Uterus (tissue), 4 donors: ENCODE data around the gene TMTC3. TPM values are rescaled to one million over a fixed set of nuclear protein-coding genes. Genes with fewer than 3 reads are reported as not detected.

ENCODE experiments used
- DNase-seq, 2 donors: peaks; one replicate each; pipeline ENCODE4 v3.0.0-alpha.2; 2019 to 2020
- H3K27ac ChIP-seq, 2 donors: fragments of 200-600 bp; sonication (generic); 1 replicate in 1 of 2; 2 replicates in 1 of 2; pipeline ENCODE4 v1.5.1; 2016 to 2018
- H3K27me3 ChIP-seq, 2 donors: fragments of 200-600 bp; sonication (generic); one replicate each; pipeline ENCODE4 v1.5.1; 2018 to 2019; ENCODE audit warnings: control low read depth in 1 of 2
- H3K36me3 ChIP-seq, 2 donors: fragments of 200-600 bp; sonication (generic); one replicate each; pipeline ENCODE4 v1.5.1; 2019; ENCODE audit warnings: control low read depth in 1 of 2
- H3K4me1 ChIP-seq, 2 donors: fragments of 200-600 bp; sonication (generic); one replicate each; pipeline ENCODE4 v1.5.1; 2018 to 2019; ENCODE audit warnings: control low read depth in 1 of 2
- H3K4me3 ChIP-seq, 2 donors: fragments of 200-600 bp; sonication (generic); 1 replicate in 1 of 2; 2 replicates in 1 of 2; pipeline ENCODE4 v1.5.1; 2018 to 2019; ENCODE audit warnings: mild to moderate bottlenecking in 1 of 2
- H3K9me3 ChIP-seq, 2 donors: fragments of 200-600 bp; sonication (generic); one replicate each; pipeline ENCODE4 v1.5.1; 2019; ENCODE audit warnings: control low read depth in 1 of 2
- POLR2A ChIP-seq, 2 donors: fragments of 450-650 bp; IDR thresholded peaks; one replicate each; pipeline ENCODE4 v1.6.1; 2016; ENCODE audit warnings: antibody characterized with exemption in 2 of 2, mild to moderate bottlenecking in 1 of 2, moderate library complexity in 1 of 2
- intact Hi-C: fragments of 100-400 bp; cut with DNase I; formaldehyde crosslinking; loops from one replicate; pipeline ENCODE4 v1.15.1; 2023; ENCODE audit warnings: low total_unique reads
- total RNA-seq, 4 donors: library from RNA; depleted of rRNA in 3 of 4; stranded (reverse); fragments of >200 nt in 3 of 4; gene quantifications; one replicate each; pipeline versions ENCODE4 v1.1.0 to v1.2.4, GENCODE V29; 2014 to 2023
- TF ChIP-seq, protein P1 (sequence below), 4 experiments: fragments of 200-600 bp in 2 of 4; fragments of 450-650 bp in 2 of 4; sonication (generic) in 2 of 4; IDR thresholded peaks; one replicate each; pipeline ENCODE4 v1.5.1; 2016 to 2019; ENCODE audit warnings: antibody characterized with exemption in 4 of 4, mild to moderate bottlenecking in 2 of 4, moderate library complexity in 1 of 4
- donor health status: DM: yes; HTN: yes; CAD: no.

The TMTC3 gene
- total RNA-seq, 4 donors from 2014 or later = 9.0 to 86.5 (median 20.0) TPM

DNA sequence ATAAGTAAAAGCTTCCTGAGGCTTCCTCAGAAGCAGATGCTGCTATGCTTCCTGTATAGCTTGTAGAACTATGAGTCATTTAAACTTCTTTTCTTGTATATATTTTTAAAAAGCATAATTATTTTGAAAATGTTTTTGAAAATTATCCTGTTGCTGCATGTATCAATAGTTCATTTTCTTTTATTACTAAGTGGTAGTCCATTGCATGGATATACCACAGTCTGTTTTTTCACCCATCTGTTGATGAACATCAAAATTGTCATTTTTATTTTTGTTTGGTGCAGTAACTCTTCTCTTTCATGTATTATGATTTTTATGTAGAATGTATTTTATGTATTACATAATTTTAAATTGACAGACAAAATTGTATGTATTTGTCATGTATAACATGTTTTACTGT, 81.4 kb downstream of the TMTC3 start:
- no peak for DNase-seq
- no peak for TF ChIP-seq POLR2A (IDR thresholded peaks at IDR 0.05)
- TF ChIP-seq, protein P1, sequence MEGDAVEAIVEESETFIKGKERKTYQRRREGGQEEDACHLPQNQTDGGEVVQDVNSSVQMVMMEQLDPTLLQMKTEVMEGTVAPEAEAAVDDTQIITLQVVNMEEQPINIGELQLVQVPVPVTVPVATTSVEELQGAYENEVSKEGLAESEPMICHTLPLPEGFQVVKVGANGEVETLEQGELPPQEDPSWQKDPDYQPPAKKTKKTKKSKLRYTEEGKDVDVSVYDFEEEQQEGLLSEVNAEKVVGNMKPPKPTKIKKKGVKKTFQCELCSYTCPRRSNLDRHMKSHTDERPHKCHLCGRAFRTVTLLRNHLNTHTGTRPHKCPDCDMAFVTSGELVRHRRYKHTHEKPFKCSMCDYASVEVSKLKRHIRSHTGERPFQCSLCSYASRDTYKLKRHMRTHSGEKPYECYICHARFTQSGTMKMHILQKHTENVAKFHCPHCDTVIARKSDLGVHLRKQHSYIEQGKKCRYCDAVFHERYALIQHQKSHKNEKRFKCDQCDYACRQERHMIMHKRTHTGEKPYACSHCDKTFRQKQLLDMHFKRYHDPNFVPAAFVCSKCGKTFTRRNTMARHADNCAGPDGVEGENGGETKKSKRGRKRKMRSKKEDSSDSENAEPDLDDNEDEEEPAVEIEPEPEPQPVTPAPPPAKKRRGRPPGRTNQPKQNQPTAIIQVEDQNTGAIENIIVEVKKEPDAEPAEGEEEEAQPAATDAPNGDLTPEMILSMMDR (IDR thresholded peaks at IDR 0.05) = no peak
- no peaks in the 10 kb centered on the region for H3K36me3 ChIP-seq
- no peaks in the 10 kb centered on the region for H3K4me1 ChIP-seq
- H3K9me3 ChIP-seq = peaks cover 0 to 10% of the 10 kb centered on the region in 2 donors
- H3K27me3 ChIP-seq = no peaks in the 10 kb centered on the region
- H3K27ac ChIP-seq = no peak overlapping the region
- intact Hi-C loops = no loop called here
- no peak overlapping the region for H3K4me3 ChIP-seq

DNA sequence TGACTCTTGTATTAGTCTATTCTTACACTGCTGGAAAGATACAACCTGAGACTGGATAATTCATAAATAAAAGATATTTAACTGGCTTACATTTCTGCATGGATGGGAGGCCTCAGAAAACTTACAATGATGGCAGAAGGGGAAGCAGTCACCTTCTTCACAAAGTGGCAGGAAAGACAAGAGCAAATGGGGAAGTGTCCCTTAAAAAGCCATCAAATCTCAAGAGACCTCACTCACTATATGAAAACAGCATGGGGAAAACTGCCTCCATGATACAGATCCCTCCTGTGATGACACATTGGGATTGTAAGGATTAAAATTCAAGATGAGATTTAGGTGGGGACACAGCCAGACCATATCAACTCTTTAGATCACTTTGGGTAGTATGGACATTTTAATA, 83.7 kb downstream of the TMTC3 start:
- H3K27me3 ChIP-seq = no peaks in the 10 kb centered on the region
- no peak overlapping the region for H3K4me3 ChIP-seq
- intact Hi-C loops = no loop called here
- H3K27ac ChIP-seq = no peak overlapping the region
- peaks cover 0 to 6% of the 10 kb centered on the region in 2 donors for H3K9me3 ChIP-seq
- no peak for TF ChIP-seq POLR2A (IDR thresholded peaks at IDR 0.05)
- TF ChIP-seq, protein P1 (IDR thresholded peaks at IDR 0.05) = no peak
- no peaks in the 10 kb centered on the region for H3K36me3 ChIP-seq
- no peak for DNase-seq
- H3K4me1 ChIP-seq = no peaks in the 10 kb centered on the region

DNA sequence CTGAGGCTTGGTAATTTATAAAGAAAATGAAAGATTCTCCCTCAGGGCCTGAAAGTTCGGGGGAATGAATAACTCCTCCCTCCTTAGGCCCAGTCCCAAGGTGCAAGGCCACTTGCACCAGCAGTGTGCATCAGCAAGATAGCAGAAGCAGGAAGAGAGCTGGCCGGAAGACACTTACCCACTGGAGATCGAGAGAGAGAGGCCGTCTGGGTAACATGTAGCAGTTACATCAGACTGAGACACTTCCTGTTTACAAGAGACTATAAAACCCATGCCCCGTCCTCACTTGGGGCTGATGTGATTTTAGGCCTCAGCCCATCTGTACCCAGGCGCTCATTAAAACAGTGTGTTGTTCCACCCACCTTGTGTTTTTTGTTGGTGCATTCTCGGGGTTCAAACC, 85.2 kb downstream of the TMTC3 start:
- Histone ChIP-seq H3K4me3 (no peak overlapping the region), H3K27me3 (no peaks in the 10 kb centered on the region), H3K27ac (no peak overlapping the region), H3K4me1 (no peaks in the 10 kb centered on the region), H3K9me3 (peaks cover 0 to 5% of the 10 kb centered on the region in 2 donors), H3K36me3 (no peaks in the 10 kb centered on the region)
- intact Hi-C loops = no loop called here
- DNase-seq = no peak
- TF ChIP-seq, protein P1 (IDR thresholded peaks at IDR 0.05) = no peak
- no peak for TF ChIP-seq POLR2A (IDR thresholded peaks at IDR 0.05)

DNA sequence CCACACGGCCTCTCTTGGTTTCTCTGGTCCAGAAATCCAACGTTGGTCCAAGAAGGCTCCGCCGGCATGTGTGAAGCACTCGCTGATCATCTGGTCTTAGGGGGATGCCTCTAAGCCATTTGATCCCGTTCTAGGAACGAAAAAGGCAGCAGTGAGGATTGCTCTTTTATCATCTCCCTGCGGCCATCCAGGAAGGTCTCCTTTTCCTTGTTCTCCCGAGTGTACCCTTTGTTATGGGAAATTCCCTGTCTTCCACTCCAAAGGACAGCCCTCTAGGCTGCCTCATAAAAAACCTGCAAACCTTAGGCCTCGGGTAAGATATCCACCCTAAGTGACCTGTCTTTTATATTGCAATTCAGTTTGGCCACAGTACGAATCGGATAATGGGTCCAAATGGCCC, 85.8 kb downstream of the TMTC3 start:
- no peaks in the 10 kb centered on the region for H3K4me1 ChIP-seq
- H3K36me3 ChIP-seq = no peaks in the 10 kb centered on the region
- peaks cover 0 to 5% of the 10 kb centered on the region in 2 donors for H3K9me3 ChIP-seq
- DNase-seq = no peak
- no peak overlapping the region for H3K27ac ChIP-seq
- intact Hi-C loops = no loop called here
- TF ChIP-seq, protein P1 (IDR thresholded peaks at IDR 0.05) = no peak
- no peak for TF ChIP-seq POLR2A (IDR thresholded peaks at IDR 0.05)
- no peaks in the 10 kb centered on the region for H3K27me3 ChIP-seq
- H3K4me3 ChIP-seq = no peak overlapping the region

DNA sequence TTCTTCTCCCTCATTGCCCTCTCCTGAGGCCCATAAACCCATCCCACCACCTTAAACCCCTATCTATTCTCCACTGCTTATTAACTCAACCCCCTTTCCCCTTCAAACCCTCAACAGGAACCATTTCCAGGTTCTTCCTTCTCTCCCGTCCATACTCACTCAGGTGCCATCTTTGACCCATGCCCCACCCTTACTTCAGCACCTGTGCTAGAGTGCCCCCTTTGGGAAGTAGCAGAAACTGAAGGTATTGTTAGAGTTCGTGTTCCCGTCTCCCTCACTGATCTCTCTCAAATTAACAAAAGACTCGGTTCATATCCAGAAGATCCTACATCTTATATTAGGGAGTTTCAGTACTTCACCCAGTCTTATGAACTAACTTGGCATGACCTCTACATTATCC, 86.6 kb downstream of the TMTC3 start:
- intact Hi-C loops = no loop called here
- Histone ChIP-seq H3K9me3 (no peaks in the 10 kb centered on the region), H3K4me3 (no peak overlapping the region), H3K27ac (no peak overlapping the region), H3K4me1 (no peaks in the 10 kb centered on the region), H3K36me3 (no peaks in the 10 kb centered on the region), H3K27me3 (no peaks in the 10 kb centered on the region)
- TF ChIP-seq, protein P1 (IDR thresholded peaks at IDR 0.05) = no peak
- TF ChIP-seq POLR2A (IDR thresholded peaks at IDR 0.05) = no peak
- no peak for DNase-seq
